WI38 (cell line): Measurements from ENCODE around the gene SPOCK1.

Experiments
- H3K4me3 ChIP-seq: 2 replicates; pipeline ENCODE4 v1.5.1; 2011; ENCODE audit warnings: low read depth, mild to moderate bottlenecking, control low read depth, low read length
- TF ChIP-seq, protein P1 (sequence below): IDR thresholded peaks from 2 replicates; pipeline ENCODE4 v1.5.1; 2012; ENCODE audit warnings: low read depth, mild to moderate bottlenecking, control low read depth, low read length

Gene SPOCK1

DNA sequence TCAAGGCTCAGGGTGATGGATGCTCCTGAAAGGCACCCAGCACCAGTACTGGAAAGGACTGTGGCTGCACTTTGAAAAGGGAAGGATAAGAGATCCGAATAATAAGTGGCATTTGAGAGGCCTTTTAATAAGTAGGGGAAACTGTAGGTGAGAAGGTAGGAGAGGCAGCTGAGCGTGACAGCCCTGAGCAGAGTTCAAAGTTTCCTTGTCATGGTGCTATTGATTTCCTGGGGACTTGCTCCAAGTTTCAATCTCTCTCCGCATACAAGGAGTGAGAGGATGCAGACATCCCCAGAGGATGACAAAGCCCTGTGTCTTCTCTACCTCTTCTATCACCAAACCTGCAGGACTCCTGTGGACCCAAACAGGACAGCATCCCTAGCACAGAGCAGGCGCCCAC is 354.5 kb downstream of the SPOCK1 start:
- H3K4me3 ChIP-seq = no peak overlapping the region
- TF ChIP-seq, protein P1, sequence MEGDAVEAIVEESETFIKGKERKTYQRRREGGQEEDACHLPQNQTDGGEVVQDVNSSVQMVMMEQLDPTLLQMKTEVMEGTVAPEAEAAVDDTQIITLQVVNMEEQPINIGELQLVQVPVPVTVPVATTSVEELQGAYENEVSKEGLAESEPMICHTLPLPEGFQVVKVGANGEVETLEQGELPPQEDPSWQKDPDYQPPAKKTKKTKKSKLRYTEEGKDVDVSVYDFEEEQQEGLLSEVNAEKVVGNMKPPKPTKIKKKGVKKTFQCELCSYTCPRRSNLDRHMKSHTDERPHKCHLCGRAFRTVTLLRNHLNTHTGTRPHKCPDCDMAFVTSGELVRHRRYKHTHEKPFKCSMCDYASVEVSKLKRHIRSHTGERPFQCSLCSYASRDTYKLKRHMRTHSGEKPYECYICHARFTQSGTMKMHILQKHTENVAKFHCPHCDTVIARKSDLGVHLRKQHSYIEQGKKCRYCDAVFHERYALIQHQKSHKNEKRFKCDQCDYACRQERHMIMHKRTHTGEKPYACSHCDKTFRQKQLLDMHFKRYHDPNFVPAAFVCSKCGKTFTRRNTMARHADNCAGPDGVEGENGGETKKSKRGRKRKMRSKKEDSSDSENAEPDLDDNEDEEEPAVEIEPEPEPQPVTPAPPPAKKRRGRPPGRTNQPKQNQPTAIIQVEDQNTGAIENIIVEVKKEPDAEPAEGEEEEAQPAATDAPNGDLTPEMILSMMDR = no peak

DNA sequence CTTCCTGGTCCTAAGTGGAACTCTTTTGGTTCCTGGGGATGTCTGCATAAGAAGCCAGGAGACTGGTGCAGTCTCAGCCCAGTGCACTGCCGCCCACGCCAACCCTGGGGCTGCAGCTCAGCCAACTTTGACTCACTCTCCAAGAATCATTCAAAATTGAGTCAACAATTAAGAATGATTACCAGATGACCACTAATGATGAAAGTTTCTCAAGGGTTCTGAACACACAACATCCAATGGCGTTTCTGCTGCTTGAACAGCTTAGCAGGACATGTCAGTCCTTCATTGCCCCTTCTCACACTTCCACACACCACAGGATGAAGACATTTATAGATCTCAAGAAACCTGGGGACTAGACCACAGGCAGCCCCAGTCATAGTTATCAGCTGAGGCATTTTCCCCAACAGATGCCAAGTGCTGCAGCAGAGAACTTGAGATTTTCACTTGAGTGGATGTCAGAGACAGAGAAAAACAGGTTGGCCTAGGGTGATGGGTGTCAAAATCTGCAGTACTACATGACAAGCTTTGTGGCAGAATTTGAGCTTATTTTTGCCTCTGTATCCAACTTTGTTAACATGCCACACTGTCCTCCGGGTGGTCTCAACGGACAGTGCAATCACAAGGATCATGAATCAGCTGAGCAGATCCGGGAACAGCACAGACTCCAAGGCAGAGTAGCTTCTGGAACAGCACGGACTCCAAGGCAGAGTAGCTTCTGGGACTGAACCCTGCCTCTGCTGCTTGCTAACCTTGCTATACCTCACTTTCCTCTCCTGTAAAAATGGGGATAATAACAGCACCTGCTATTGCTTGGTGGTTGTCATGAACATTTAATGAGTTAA is 356.1 kb downstream of the SPOCK1 start:
- TF ChIP-seq, protein P1 = no peak
- no peak overlapping the region for H3K4me3 ChIP-seq

DNA sequence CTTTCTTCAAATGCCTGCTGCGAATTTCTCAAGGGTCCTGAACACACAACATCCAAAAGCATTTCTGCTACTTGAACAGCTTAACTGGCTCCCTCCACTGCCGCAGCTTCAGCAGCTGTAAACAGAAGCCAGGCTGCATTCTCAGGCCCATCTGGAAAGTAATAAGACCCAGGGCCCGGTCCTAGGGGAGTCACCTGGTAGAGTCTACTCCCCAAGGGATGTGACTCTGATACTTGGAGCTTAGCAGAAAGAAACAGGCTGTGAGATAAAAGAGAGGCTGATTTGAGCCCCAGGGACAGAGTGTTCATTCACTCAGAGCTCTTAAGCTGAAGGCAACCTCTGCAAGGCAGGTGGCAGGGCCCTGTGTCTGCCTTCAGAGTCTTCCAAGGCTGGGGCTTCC is 356.8 kb downstream of the SPOCK1 start:
- TF ChIP-seq, protein P1 = no peak
- no peak overlapping the region for H3K4me3 ChIP-seq

DNA sequence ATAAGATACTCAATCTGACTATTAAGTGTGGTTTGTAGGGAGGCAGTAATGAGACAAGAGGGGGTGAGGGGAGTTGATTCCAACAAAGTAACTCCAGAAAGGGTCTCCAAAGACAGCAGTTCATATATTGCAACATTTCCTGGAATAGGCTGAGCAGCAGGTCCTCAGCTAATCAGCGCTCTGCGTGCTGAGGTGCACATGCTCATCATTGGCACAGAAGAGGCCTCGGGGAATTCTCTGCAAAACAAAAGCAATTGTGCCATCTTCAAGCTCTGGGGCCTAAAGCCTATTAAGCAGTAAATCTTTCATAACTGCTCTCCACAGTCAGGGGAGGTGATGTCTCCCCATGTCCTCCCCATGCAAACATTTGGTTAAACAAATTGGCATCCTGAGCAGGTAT is 357.3 kb downstream of the SPOCK1 start:
- H3K4me3 ChIP-seq = no peak overlapping the region
- TF ChIP-seq, protein P1 = no peak

DNA sequence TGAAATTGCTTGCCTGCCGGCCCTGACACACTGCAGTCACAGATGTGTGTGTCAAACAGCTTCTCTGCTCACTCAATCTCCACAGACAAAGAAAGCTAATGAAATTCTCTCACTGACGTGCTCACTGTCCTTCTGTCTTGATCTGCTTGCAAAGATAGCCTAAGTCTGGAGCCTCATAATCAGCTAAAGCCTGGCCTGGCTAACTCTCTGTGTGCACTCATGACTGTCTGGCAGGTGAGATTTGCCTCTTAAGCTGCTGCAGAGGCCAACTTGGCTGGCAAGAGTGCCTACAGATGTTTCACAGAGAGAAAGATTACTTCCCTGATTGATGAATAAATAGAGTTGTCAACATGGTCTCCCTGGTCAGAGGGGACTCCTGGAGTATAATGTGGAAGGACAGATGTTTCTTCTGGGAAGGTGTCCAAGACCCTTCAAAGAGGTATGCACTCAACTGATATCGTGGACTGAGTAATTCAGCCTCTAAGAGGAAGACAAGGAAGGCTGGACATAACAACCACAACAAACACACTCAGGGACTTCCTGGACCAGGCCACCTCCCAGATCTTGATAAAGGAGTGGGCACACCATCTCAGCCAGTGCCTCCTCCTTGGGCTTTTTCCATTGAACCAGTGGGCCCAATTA is 362.0 kb downstream of the SPOCK1 start:
- no peak overlapping the region for H3K4me3 ChIP-seq
- TF ChIP-seq, protein P1 = no peak

DNA sequence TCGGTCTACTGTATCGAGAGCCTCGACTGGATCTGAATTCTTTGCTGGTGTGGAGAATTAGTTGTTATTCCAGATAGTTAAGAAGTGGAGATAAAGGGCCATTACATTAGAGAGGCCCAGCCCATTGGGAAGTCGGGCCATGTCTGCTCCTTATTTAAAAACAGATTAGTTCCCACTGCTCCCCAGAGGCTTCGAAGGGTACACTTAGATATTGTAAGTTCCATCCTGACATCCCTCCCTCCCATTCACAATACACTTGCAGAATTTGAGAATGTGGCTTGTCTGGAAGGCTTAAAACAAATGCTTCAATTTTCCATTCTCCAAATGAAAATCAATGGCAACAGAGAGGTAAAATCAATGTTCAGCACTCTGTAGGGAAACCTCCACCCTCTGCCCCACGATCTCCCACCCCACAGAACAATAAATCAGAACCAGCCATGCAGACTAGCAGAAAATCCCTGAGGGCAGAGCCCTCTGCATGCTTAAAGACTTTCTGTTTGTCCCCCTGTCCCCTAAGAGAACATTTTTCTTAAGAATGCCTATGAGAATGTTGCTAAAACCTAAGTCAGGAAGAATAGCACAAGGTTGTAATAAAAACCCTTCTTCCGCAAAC is 364.1 kb downstream of the SPOCK1 start:
- H3K4me3 ChIP-seq = no peak overlapping the region

More for the DNA sequence above, 364.1 kb downstream of the SPOCK1 start:
- TF ChIP-seq, protein P1 = no peak
